Fibroblast of lung (primary cell): ENCODE data around the gene ETFB. TPM values are rescaled to one million over a fixed set of nuclear protein-coding genes. Genes with fewer than 3 reads are reported as not detected.

Source experiments
- DNase-seq, 2 donors: peaks; one replicate each; pipeline versions ENCODE4 v3.0.0 to v3.0.0-alpha.2; 2010; ENCODE audit warnings: low read depth in 2 of 2
- H2AFZ ChIP-seq: 2 replicates; pipeline ENCODE4 v1.5.1; 2012; ENCODE audit warnings: low read length, control low read depth, inconsistent platforms
- H3K27ac ChIP-seq: 2 replicates; pipeline ENCODE4 v1.5.1; 2011; ENCODE audit warnings: low read length, control low read depth; ENCODE audit not compliant: insufficient read depth
- H3K27me3 ChIP-seq: 2 replicates; pipeline ENCODE4 v1.5.1; 2011; ENCODE audit warnings: mild to moderate bottlenecking, low read length; ENCODE audit not compliant: control insufficient read depth, insufficient read depth
- H3K36me3 ChIP-seq: 2 replicates; pipeline ENCODE4 v1.5.1; 2011; ENCODE audit warnings: low read length; ENCODE audit not compliant: control insufficient read depth, insufficient read depth
- H3K4me1 ChIP-seq: 2 replicates; pipeline ENCODE4 v1.5.1; 2011; ENCODE audit warnings: low read length; ENCODE audit not compliant: control insufficient read depth, insufficient read depth; ENCODE audit errors: extremely low read depth
- H3K4me2 ChIP-seq: 2 replicates; pipeline ENCODE4 v1.5.1; 2011; ENCODE audit warnings: low read length, control low read depth; ENCODE audit not compliant: insufficient read depth; ENCODE audit errors: extremely low read depth
- H3K4me3 ChIP-seq, 4 experiments: fragments of 200-600 bp in 1 of 4; sonication (generic) in 1 of 4; replicated peaks in 1 of 4; 2 replicates each; pipeline ENCODE4 v1.5.1; 2011 to 2016; ENCODE audit warnings: low read length in 4 of 4, low read depth in 3 of 4, mild to moderate bottlenecking in 3 of 4, control low read depth in 2 of 4, inconsistent platforms in 1 of 4, mixed read lengths in 1 of 4; ENCODE audit not compliant: insufficient read depth in 1 of 4; ENCODE audit errors: control extremely low read depth in 1 of 4
- H3K79me2 ChIP-seq: 2 replicates; pipeline ENCODE4 v1.5.1; 2012; ENCODE audit warnings: mild to moderate bottlenecking, low read length, inconsistent platforms; ENCODE audit not compliant: control insufficient read depth, insufficient read depth
- H3K9ac ChIP-seq: 2 replicates; pipeline ENCODE4 v1.5.1; 2011; ENCODE audit warnings: mild to moderate bottlenecking, low read length, control low read depth; ENCODE audit not compliant: insufficient read depth
- H3K9me3 ChIP-seq: 2 replicates; pipeline ENCODE4 v1.5.1; 2012; ENCODE audit warnings: low read depth, low read length; ENCODE audit not compliant: control insufficient read depth, insufficient read depth
- H4K20me1 ChIP-seq: 2 replicates; pipeline ENCODE4 v1.5.1; 2011; ENCODE audit warnings: low read length; ENCODE audit not compliant: control insufficient read depth, insufficient read depth; ENCODE audit errors: extremely low read depth
- CTCF ChIP-seq, 2 donors: IDR thresholded peaks in 1 of 2; conservative IDR thresholded peaks in 1 of 2; 1 replicate in 1 of 2; 2 replicates in 1 of 2; pipeline ENCODE4 v1.5.1; 2011 to 2012; ENCODE audit warnings: low read length in 2 of 2, control low read depth in 1 of 2, inconsistent platforms in 1 of 2, low read depth in 1 of 2, mild to moderate bottlenecking in 1 of 2
- EZH2 ChIP-seq: IDR thresholded peaks from 2 replicates; pipeline ENCODE4 v1.5.1; 2012; ENCODE audit warnings: low read length, control low read depth, mild to moderate bottlenecking; ENCODE audit errors: missing control alignments
- polyA plus RNA-seq, 2 donors: library from polyadenylated mRNA; depleted of rRNA in 1 of 2; stranded (reverse) in 1 of 2; unstranded in 1 of 2; fragments of >200 nt; gene quantifications; 2 replicates each; pipeline ENCODE4 v1.2.1, GENCODE V29; 2011 to 2012; ENCODE audit warnings: missing spikeins in 1 of 2
- total RNA-seq: library from RNA; depleted of rRNA; stranded (reverse); fragments of >200 nt; gene quantifications from 2 replicates; pipeline ENCODE4 v1.2.1, GENCODE V29; 2014

Gene ETFB
- total and polyA plus RNA-seq, 2 donors (not counting 1 experiment from before 2014, with no cell fraction given) = 84.4 to 123 TPM

DNA sequence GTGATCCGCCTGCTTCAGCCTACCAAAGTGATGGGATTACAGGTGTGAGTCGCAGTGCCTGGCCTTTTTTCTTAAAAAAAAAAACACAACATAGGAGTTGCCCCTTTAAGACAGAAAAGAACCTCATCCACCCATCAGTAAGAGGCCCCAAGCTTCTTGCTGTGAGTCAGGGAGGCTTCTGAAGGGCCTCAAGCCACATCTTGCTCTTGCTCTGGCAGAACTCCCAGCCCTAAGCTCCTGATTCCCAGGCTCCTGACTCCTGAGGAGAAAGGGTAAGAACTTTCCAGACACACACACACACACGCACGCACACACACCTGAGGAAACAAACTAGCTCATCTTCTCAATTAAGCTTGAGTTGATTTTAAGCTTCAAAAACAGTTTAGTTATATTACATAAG lies 6.9 kb downstream of the ETFB start:
- Histone ChIP-seq H3K9me3 (no peaks in the 10 kb centered on the region), H3K9ac (no peak overlapping the region), H3K4me2 (no peak overlapping the region), H3K79me2 (no peaks in the 10 kb centered on the region), H3K4me1 (peaks cover 6% of the 10 kb centered on the region), H4K20me1 (no peaks in the 10 kb centered on the region), H3K27ac (no peak overlapping the region), H3K27me3 (no peaks in the 10 kb centered on the region), H3K36me3 (no peaks in the 10 kb centered on the region), H2AFZ (no peak overlapping the region), H3K4me3 (no peak overlapping the region)
- no peak for TF ChIP-seq CTCF (conservative IDR thresholded peaks at IDR 0.05 in 1 of 2, IDR thresholded peaks at IDR 0.05 in 1 of 2; ENCODE audit: low read depth in 1 of 2, low read length in 2 of 2)
- no peak for TF ChIP-seq EZH2
- DNase-seq = peak; percentile 91 to 92

DNA sequence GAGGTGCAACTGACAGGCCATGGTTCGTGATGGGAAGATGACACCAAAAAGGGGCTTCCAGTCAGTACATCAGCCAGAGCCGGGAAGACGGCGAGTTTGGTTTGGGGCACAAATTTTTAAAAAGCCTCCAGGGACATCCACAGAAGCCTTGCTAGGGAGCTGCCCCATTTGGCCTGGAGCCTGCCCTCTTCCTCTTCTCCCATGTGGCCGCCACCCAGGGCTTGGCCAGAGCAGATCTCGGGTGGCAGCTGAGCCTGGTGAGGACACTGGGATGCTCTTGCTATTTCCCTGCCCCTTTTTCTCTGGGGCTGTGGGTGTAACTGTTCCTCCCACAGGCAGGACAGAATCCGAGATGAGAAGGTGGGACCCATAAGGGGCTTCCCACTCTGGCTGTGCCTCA lies 8.2 kb downstream of the ETFB start:
- H3K36me3 ChIP-seq = no peaks in the 10 kb centered on the region
- no peak overlapping the region for H2AFZ ChIP-seq
- no peak for DNase-seq
- no peaks in the 10 kb centered on the region for H3K9me3 ChIP-seq
- no peak for TF ChIP-seq CTCF (conservative IDR thresholded peaks at IDR 0.05 in 1 of 2, IDR thresholded peaks at IDR 0.05 in 1 of 2; ENCODE audit: low read depth in 1 of 2, low read length in 2 of 2)
- TF ChIP-seq EZH2 = no peak
- no peaks in the 10 kb centered on the region for H3K27me3 ChIP-seq
- H3K9ac ChIP-seq = no peak overlapping the region
- H3K4me1 ChIP-seq = peaks cover 5% of the 10 kb centered on the region
- H3K79me2 ChIP-seq = no peaks in the 10 kb centered on the region
- H4K20me1 ChIP-seq = no peaks in the 10 kb centered on the region
- H3K4me3 ChIP-seq = no peak overlapping the region
- no peak overlapping the region for H3K4me2 ChIP-seq
- no peak overlapping the region for H3K27ac ChIP-seq

DNA sequence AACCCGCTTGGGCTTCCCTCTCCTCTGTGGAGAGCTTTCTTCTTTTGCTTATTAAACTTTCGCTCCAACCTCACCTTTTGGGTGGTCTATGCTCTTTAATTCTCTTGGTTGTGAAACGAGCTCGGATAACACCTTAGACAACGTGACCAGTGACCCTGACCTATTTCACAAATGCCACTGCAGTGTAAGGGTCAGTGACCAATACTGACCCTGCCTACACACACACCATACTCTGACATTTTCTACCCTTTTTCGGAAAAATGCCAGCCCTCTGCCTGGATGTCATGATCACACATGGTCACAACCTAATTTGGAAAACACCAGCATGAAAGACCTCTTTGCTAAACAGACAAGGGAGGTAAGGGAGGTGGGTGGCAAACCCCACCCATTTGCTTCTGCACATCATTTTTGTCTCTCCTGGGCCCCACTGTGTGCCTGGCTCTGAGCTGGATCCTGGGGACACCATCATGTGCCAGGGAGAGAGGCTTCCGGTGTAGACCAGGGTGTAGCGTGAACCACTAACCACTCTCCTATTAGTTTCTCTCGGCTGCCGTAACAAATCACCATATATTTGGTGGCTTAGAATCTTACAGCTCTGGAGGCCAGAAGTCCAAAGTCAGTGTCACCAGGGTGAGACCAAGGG lies 9.9 kb downstream of the ETFB start:
- Histone ChIP-seq H2AFZ (no peak overlapping the region), H3K9me3 (no peaks in the 10 kb centered on the region), H3K4me1 (no peaks in the 10 kb centered on the region), H3K4me3 (no peak overlapping the region), H3K79me2 (no peaks in the 10 kb centered on the region), H3K9ac (no peak overlapping the region), H3K27ac (no peak overlapping the region), H4K20me1 (no peaks in the 10 kb centered on the region), H3K36me3 (no peaks in the 10 kb centered on the region), H3K4me2 (no peak overlapping the region), H3K27me3 (no peaks in the 10 kb centered on the region)
- no peak for TF ChIP-seq EZH2
- no peak for TF ChIP-seq CTCF (conservative IDR thresholded peaks at IDR 0.05 in 1 of 2, IDR thresholded peaks at IDR 0.05 in 1 of 2; ENCODE audit: low read depth in 1 of 2, low read length in 2 of 2)
- no peak for DNase-seq
